GM12872 (cell line): ENCODE data around the gene DPAGT1.

Experiments used
- CTCF ChIP-seq: IDR thresholded peaks from 3 replicates; pipeline ENCODE4 v1.5.1; 2011; ENCODE audit warnings: low read depth, mild to moderate bottlenecking, low read length, moderate library complexity; ENCODE audit not compliant: insufficient read depth

DPAGT1 gene

DNA sequence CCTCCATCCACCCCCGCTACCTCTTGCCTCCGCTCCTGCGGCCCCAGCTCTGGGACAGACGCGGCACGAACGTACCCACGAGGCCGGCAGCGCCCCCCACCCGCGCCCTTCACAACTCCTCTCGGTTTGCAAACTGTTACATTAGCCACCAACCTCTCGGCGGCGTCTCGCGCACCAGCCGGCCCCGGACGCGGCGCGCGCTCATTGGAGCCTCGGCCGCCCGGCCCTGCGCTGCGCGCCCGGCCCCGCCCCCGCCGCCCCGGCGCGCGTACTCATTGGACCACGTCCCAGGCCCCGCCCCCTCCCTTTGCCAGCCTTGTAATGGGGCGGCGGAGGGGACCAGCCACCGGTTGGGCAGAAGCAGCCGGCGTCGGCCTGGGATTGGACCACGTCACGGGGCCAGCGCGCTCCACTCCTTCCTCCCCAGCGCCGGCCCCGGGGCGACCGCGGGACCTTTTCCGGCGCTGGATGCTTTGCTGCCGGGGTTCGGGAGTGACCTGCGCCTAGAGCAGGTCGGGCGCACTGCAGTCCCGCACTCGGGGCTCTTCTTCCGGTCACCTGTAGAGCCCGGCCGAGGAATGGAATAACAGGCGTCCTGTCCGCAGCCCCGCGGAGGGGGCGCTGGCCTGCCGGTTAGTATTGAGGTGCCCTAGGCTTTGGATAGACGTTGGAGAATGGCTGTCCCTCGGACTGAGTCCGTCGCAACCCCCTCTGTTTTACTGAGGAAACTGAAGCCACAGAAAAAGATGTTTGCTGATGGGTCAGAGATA is 44.5 kb downstream of the DPAGT1 start, which contains the start of gene HYOU1:
Gene HYOU1 (minus strand): TSS at position 206 of the 770 bp plus-strand sequence. CDS start 1,045 bp downstream, outside the sequence.
- 0 out of 3 replicates have a peak, but pooled peaks have one; percentile 21 for TF ChIP-seq CTCF

DNA sequence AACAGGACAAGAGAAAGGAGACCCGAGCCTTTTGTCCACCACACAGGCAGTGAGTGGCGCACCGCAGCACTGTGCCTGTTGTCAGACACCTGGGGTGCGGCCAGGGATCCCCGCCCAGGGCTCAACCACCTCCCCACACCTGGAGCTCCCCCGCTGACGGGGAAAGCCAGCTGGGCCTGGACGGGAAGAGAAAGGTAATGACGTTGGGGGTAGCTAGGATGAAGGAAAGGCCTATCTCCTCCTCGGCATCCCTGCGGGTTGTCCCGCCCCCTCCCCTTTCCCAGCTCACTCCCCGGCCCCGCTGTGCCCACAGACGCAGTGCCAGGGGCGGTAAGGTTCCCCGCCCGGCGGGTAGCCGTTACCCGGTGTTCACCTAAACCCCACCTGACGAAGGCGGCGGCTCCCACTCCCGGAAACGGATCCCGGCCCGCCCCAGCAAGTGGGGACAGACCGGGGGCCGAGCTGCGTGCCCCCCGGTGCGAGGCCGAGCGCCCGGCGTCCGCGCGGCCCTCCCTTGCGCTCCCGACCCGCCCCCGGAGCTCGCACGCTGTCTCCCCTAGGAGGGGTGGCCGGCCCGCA is 45.1 kb downstream of the DPAGT1 start:
- no peak for TF ChIP-seq CTCF

- TF ChIP-seq CTCF: peak; percentile 33; the same call in 1 of the 3 replicates
These were observed 45.8 kb downstream of the DPAGT1 start for GRCh38 chr11:119055901-119056300.

DNA sequence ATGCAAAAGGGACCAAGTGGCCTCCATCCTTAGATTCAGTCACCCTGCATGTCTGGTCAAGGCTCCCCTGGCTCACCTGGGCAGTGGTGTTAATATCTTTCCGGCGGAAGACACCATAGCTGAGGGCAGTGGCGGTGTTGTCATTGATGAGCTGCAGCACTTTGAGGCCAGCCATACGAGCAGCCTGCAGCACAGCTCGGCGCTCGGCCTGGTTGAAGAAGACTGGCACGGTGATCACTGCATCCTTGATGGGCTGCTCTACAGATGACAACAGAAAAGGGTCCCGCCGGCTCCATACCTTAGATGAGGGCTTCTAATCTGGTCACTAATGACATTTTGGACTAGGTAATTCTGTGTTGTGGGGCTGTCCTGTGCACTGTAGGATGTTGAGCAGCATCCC is 47.2 kb downstream of the DPAGT1 start:
- no peak for TF ChIP-seq CTCF

- no peak for TF ChIP-seq CTCF
These were observed 49.4 kb downstream of the DPAGT1 start for GRCh38 chr11:119052163-119052814.

- no peak for TF ChIP-seq CTCF
These were observed 50.1 kb downstream of the DPAGT1 start for GRCh38 chr11:119051440-119052162.

- TF ChIP-seq CTCF: no peak
These were observed 52.6 kb downstream of the DPAGT1 start for GRCh38 chr11:119049081-119049480.
